Transverse colon (tissue), 1 donor: Measurements from ENCODE around the gene GRB14.

ENCODE experiments used
- EP300 ChIP-seq: sonication (generic); formaldehyde crosslinking; IDR thresholded peaks from one replicate; pipeline ENCODE4 v1.6.1; 2017; ENCODE audit warnings: antibody characterized with exemption, low read depth
- POLR2A ChIP-seq: fragments of 450-650 bp; IDR thresholded peaks from one replicate; pipeline ENCODE4 v1.6.1; 2016; ENCODE audit warnings: antibody characterized with exemption, mild to moderate bottlenecking, moderate library complexity

- TF ChIP-seq POLR2A (no peak), EP300 (no peak)
These were observed 27.7 kb downstream of the GRB14 start for GRCh38 chr2:164593541-164593940.
